ENCODE data around the gene DDX10.

DNA sequence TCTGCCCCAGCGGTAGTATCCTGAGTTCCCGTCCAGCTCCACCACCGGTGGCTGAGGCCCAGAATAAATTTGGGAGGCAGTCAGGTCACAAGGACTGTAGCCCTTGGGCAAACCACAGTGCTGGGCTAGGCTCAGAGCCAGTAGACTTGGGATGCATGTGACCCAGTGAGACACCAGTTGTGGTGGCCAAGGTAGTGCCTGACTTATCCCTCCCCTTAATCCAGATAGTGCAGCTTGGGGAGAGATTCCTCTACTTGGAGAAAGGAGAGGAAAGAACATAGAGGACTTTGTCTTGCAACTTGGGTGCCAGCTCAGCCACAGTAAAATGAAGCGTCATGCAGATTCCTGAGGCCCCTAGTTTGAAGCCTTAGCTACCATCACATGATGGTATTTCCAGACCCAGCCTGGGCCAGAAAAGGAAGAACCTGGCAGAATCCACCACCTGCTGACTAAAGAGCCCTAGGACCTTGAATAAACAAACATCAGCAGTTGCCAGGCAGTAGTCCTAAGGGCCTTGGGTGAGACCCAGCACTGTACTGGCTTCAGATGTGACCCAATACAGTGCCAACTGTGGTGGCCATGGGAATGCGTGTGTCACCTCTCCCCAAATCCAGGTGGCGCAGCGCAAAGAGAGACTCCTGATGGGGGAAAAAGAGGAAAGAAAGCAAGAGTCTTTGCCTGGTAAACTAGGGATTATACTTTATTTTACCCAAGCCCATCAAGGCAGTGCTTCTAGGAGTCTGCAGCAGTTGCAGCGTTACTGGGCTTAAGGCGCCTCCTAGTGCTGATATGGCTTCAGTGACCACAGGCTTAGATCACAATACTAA lies 17.0 kb upstream of the DDX10 start:
- TF ChIP-seq, protein P1, sequence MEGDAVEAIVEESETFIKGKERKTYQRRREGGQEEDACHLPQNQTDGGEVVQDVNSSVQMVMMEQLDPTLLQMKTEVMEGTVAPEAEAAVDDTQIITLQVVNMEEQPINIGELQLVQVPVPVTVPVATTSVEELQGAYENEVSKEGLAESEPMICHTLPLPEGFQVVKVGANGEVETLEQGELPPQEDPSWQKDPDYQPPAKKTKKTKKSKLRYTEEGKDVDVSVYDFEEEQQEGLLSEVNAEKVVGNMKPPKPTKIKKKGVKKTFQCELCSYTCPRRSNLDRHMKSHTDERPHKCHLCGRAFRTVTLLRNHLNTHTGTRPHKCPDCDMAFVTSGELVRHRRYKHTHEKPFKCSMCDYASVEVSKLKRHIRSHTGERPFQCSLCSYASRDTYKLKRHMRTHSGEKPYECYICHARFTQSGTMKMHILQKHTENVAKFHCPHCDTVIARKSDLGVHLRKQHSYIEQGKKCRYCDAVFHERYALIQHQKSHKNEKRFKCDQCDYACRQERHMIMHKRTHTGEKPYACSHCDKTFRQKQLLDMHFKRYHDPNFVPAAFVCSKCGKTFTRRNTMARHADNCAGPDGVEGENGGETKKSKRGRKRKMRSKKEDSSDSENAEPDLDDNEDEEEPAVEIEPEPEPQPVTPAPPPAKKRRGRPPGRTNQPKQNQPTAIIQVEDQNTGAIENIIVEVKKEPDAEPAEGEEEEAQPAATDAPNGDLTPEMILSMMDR (conservative IDR thresholded peaks at IDR 0.05; ENCODE audit: low read depth, low read length): peak; percentile 96
- no peak for TF ChIP-seq EZH2 (IDR thresholded peaks at IDR 0.05; ENCODE audit: borderline replicate concordance, low read depth, low read length, poor library complexity, severe bottlenecking)

Data from A673 (cell line).